HepG2 (cell line): ENCODE data around the gene NCKAP5L. TPM values are rescaled to one million over a fixed set of nuclear protein-coding genes. Genes with fewer than 3 reads are reported as not detected.

ENCODE experiments used
- AGO2 ChIP-seq: fragments of 200-400 bp; formaldehyde crosslinking; optimal IDR thresholded peaks from 2 replicates; pipeline ENCODE3; 2017; ENCODE audit warnings: mild to moderate bottlenecking, low read depth, low read length, moderate library complexity
- FOXM1 ChIP-seq: sonication (generic); formaldehyde crosslinking; IDR thresholded peaks from 2 replicates; pipeline ENCODE4 v1.5.0; 2020; ENCODE audit warnings: missing genetic modification reagents
- HOXD1 ChIP-seq: sonication (generic); formaldehyde crosslinking; IDR thresholded peaks from 2 replicates; pipeline ENCODE4 v1.5.0; 2020; ENCODE audit warnings: missing genetic modification reagents
- KDM1A ChIP-seq: IDR thresholded peaks from 2 replicates; pipeline ENCODE4 v1.6.1; 2016; ENCODE audit warnings: missing compliant biosample characterization
- NAIF1 ChIP-seq: sonication (generic); formaldehyde crosslinking; IDR thresholded peaks from 2 replicates; pipeline ENCODE4 v1.5.0; 2020; ENCODE audit warnings: mild to moderate bottlenecking, missing genetic modification reagents, borderline replicate concordance
- PRMT3 ChIP-seq: sonication (generic); formaldehyde crosslinking; IDR thresholded peaks from 2 replicates; pipeline ENCODE4 v1.8.1; 2022; ENCODE audit warnings: low read depth, mild to moderate bottlenecking, moderate library complexity, missing genetic modification reagents, borderline replicate concordance
- RARA ChIP-seq: IDR thresholded peaks from 2 replicates; pipeline ENCODE4 v1.6.1; 2016; ENCODE audit warnings: missing genetic modification reagents, missing compliant biosample characterization
- SALL1 ChIP-seq: sonication (generic); formaldehyde crosslinking; IDR thresholded peaks from 2 replicates; pipeline ENCODE4 v1.8.0; 2022; ENCODE audit warnings: mild to moderate bottlenecking, missing genetic modification reagents
- SNAI1 ChIP-seq: sonication (generic); formaldehyde crosslinking; IDR thresholded peaks from 2 replicates; pipeline ENCODE4 v1.5.0; 2020; ENCODE audit warnings: mild to moderate bottlenecking, missing genetic modification reagents, borderline replicate concordance
- TAF1 ChIP-seq: sonication (generic); formaldehyde crosslinking; IDR thresholded peaks from 2 replicates; pipeline ENCODE4 v1.4.0; 2020; ENCODE audit warnings: missing genetic modification reagents
- ZNF235 ChIP-seq: sonication (generic); formaldehyde crosslinking; IDR thresholded peaks from 2 replicates; pipeline ENCODE4 v1.8.1; 2023; ENCODE audit warnings: mild to moderate bottlenecking, missing genetic modification reagents, borderline replicate concordance
- ZNF329 ChIP-seq: sonication (generic); formaldehyde crosslinking; IDR thresholded peaks from 2 replicates; pipeline ENCODE4 v1.9.0; 2021; ENCODE audit warnings: low read depth, mild to moderate bottlenecking, missing genetic modification reagents
- ZNF430 ChIP-seq: sonication (generic); formaldehyde crosslinking; IDR thresholded peaks from 2 replicates; pipeline ENCODE4 v1.9.0; 2021; ENCODE audit warnings: mild to moderate bottlenecking, missing genetic modification reagents
- ZNF446 ChIP-seq: sonication (generic); formaldehyde crosslinking; IDR thresholded peaks from 2 replicates; pipeline ENCODE4 v1.5.0; 2020; ENCODE audit warnings: mild to moderate bottlenecking, missing genetic modification reagents
- ZNF460 ChIP-seq: sonication (generic); formaldehyde crosslinking; IDR thresholded peaks from 2 replicates; pipeline ENCODE4 v1.5.1; 2020; ENCODE audit warnings: missing genetic modification reagents, mild to moderate bottlenecking, borderline replicate concordance
- ZNF564 ChIP-seq: sonication (generic); formaldehyde crosslinking; IDR thresholded peaks from 2 replicates; pipeline ENCODE4 v1.8.1; 2023; ENCODE audit warnings: mild to moderate bottlenecking, missing genetic modification reagents
- ZNF607 ChIP-seq: sonication (generic); formaldehyde crosslinking; IDR thresholded peaks from 2 replicates; pipeline ENCODE4 v1.5.1; 2020; ENCODE audit warnings: missing genetic modification reagents, mild to moderate bottlenecking, borderline replicate concordance
- ZNF644 ChIP-seq: IDR thresholded peaks from 2 replicates; pipeline ENCODE4 v1.6.1; 2016; ENCODE audit warnings: low read depth
- ZNF841 ChIP-seq: sonication (generic); formaldehyde crosslinking; IDR thresholded peaks from 2 replicates; pipeline ENCODE4 v1.8.1; 2023; ENCODE audit warnings: missing genetic modification reagents, borderline replicate concordance
- polyA plus RNA-seq, 8 experiments: library from polyadenylated mRNA; depleted of rRNA in 3 of 8; stranded (reverse) in 7 of 8; unstranded in 1 of 8; fragments of >200 nt; fragmentation: Illumina TruSeq in 4 of 8; extraction: Trizol in 4 of 8; gene quantifications; 2 replicates each; pipeline versions ENCODE4 v1.2.1 to v1.2.3, GENCODE V29; 2011 to 2016; ENCODE audit warnings: low read depth in 4 of 8, missing spikeins in 1 of 8, mixed read lengths in 1 of 8; ENCODE audit not compliant: insufficient read depth in 1 of 8
- total RNA-seq, 5 experiments: library from RNA; depleted of rRNA; stranded (reverse); fragments of >200 nt; fragmentation: Illumina TruSeq; extraction: Trizol; gene quantifications; 2 replicates each; pipeline ENCODE4 v1.2.3, GENCODE V29; 2016; ENCODE audit warnings: low read depth in 1 of 5
- TF ChIP-seq, protein P1 (sequence below): sonication (generic); formaldehyde crosslinking; IDR thresholded peaks from 2 replicates; pipeline ENCODE4 v1.8.0; 2022; ENCODE audit warnings: missing genetic modification reagents, mild to moderate bottlenecking, moderate library complexity, borderline replicate concordance
- TF ChIP-seq, protein P2 (sequence below): sonication (generic); formaldehyde crosslinking; IDR thresholded peaks from 2 replicates; pipeline ENCODE4 v1.5.1; 2020; ENCODE audit warnings: missing genetic modification reagents, mild to moderate bottlenecking, borderline replicate concordance
- TF ChIP-seq, protein P3 (sequence below): IDR thresholded peaks from 2 replicates; pipeline ENCODE4 v1.6.1; 2012; ENCODE audit warnings: low read length, improper control_type of control experiment

Gene NCKAP5L
- total and polyA plus RNA-seq, 2 of the 13 experiments (the other 11 are each of a cell fraction or from before 2014, with no cell fraction given) = 4.1 to 9.0 TPM

DNA sequence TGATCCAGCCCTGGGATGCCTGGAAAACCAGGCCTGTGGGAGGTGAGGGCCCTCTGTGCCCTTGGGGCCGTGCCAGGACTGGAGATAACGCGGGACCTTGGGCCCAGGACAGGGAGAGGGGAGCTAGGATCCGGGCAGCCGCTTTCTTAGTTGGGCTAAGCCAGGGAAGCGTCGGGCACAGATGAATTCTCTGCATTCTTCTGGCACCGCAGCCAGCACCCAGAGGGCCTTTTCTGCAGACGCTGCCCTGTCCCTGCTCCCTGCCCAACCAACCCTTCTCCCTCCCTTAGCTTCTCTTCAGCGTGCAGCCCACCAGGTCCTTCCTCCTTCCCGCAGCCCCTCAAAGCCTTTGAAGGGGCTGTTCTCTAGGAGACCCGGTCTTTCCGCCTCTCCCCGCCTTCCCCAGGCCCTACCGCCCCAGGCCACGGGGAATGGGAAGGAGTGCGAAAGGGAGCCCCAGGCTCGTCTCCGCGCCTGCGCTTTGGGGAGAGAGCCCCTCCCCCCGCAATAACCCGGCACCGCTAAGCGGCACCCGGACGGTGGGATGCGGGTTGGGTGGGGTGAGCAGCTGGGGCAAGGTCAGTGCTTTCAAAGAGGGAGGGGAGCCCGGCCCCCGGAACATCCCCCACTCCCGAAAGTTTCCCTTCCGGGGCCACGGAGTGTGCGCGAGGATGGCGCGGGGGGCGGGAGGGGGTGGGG is 663 bp downstream of the NCKAP5L start (continued):
- TF ChIP-seq, protein P1, sequence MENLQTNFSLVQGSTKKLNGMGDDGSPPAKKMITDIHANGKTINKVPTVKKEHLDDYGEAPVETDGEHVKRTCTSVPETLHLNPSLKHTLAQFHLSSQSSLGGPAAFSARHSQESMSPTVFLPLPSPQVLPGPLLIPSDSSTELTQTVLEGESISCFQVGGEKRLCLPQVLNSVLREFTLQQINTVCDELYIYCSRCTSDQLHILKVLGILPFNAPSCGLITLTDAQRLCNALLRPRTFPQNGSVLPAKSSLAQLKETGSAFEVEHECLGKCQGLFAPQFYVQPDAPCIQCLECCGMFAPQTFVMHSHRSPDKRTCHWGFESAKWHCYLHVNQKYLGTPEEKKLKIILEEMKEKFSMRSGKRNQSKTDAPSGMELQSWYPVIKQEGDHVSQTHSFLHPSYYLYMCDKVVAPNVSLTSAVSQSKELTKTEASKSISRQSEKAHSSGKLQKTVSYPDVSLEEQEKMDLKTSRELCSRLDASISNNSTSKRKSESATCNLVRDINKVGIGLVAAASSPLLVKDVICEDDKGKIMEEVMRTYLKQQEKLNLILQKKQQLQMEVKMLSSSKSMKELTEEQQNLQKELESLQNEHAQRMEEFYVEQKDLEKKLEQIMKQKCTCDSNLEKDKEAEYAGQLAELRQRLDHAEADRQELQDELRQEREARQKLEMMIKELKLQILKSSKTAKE = no peak
- no peak for TF ChIP-seq HOXD1 (CRISPR knock-in tag)
- TF ChIP-seq KDM1A (CRISPR knock-in tag) = no peak
- peak; percentile 49 for TF ChIP-seq AGO2
- TF ChIP-seq RARA (CRISPR knock-in tag) = peak; percentile 49; the same call in 1 of the 2 replicates
- TF ChIP-seq ZNF841 = no peak
- no peak for TF ChIP-seq TAF1 (CRISPR knock-in tag)
- peak; percentile 4; the same call in 1 of the 2 replicates for TF ChIP-seq SNAI1 (CRISPR knock-in tag)
- no peak for TF ChIP-seq PRMT3 (CRISPR knock-in tag)
- no peak for TF ChIP-seq ZNF644 (CRISPR knock-in tag)
- TF ChIP-seq, protein P2, sequence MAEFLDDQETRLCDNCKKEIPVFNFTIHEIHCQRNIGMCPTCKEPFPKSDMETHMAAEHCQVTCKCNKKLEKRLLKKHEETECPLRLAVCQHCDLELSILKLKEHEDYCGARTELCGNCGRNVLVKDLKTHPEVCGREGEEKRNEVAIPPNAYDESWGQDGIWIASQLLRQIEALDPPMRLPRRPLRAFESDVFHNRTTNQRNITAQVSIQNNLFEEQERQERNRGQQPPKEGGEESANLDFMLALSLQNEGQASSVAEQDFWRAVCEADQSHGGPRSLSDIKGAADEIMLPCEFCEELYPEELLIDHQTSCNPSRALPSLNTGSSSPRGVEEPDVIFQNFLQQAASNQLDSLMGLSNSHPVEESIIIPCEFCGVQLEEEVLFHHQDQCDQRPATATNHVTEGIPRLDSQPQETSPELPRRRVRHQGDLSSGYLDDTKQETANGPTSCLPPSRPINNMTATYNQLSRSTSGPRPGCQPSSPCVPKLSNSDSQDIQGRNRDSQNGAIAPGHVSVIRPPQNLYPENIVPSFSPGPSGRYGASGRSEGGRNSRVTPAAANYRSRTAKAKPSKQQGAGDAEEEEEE (CRISPR knock-in tag) = no peak
- no peak for TF ChIP-seq NAIF1 (CRISPR knock-in tag)
- TF ChIP-seq ZNF607 (CRISPR knock-in tag) = no peak
- TF ChIP-seq ZNF564 (CRISPR knock-in tag) = peak; percentile 53; the same call in 1 of the 2 replicates
- TF ChIP-seq ZNF235 = no peak
- TF ChIP-seq ZNF460 (CRISPR knock-in tag) = no peak
- TF ChIP-seq FOXM1 (CRISPR knock-in tag) = no peak
- no peak for TF ChIP-seq SALL1 (CRISPR knock-in tag)
- peak; percentile 64; the same call in 1 of the 2 replicates for TF ChIP-seq ZNF446 (CRISPR knock-in tag)
- no peak for TF ChIP-seq ZNF329
- TF ChIP-seq, protein P3, sequence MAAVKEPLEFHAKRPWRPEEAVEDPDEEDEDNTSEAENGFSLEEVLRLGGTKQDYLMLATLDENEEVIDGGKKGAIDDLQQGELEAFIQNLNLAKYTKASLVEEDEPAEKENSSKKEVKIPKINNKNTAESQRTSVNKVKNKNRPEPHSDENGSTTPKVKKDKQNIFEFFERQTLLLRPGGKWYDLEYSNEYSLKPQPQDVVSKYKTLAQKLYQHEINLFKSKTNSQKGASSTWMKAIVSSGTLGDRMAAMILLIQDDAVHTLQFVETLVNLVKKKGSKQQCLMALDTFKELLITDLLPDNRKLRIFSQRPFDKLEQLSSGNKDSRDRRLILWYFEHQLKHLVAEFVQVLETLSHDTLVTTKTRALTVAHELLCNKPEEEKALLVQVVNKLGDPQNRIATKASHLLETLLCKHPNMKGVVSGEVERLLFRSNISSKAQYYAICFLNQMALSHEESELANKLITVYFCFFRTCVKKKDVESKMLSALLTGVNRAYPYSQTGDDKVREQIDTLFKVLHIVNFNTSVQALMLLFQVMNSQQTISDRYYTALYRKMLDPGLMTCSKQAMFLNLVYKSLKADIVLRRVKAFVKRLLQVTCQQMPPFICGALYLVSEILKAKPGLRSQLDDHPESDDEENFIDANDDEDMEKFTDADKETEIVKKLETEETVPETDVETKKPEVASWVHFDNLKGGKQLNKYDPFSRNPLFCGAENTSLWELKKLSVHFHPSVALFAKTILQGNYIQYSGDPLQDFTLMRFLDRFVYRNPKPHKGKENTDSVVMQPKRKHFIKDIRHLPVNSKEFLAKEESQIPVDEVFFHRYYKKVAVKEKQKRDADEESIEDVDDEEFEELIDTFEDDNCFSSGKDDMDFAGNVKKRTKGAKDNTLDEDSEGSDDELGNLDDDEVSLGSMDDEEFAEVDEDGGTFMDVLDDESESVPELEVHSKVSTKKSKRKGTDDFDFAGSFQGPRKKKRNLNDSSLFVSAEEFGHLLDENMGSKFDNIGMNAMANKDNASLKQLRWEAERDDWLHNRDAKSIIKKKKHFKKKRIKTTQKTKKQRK = no peak
- TF ChIP-seq ZNF430 (CRISPR knock-in tag) = peak; percentile 55; the same call in 1 of the 2 replicates
